ENCODE measurements around the gene CDC42BPA. TPM values are rescaled to one million over a fixed set of nuclear protein-coding genes. Genes with fewer than 3 reads are reported as not detected.
"Not testable (repeated sequence)": the region's sequence is repeated elsewhere in the genome, so short reads cannot be mapped to it uniquely, and the experiment has no call there.

Gene CDC42BPA
- polyA plus RNA-seq, 6 donors from 2014 or later = 0.03 to 0.74 (median 0.48) TPM; not detected in 2

- peaks cover 5 to 23% (median 16%) of the 10 kb centered on the region in 3 donors for H3K27me3 Mint-ChIP-seq
- no peaks in the 10 kb centered on the region for H3K9me3 Mint-ChIP-seq
- peak overlapping the region in 1 of 8 donors; percentile 21 for H3K4me3 Mint-ChIP-seq
- no peak for DNase-seq
- H3K36me3 Mint-ChIP-seq = no peaks in the 10 kb centered on the region
- no peak overlapping the region for H3K27ac Mint-ChIP-seq
- no peaks in the 10 kb centered on the region for H3K4me1 Mint-ChIP-seq
- ATAC-seq (ENCODE audit: low read depth in 2 of 2) = no peak
These were observed 33.2 kb upstream of the CDC42BPA start for GRCh38 chr1:227351443-227351842.

- H3K27ac Mint-ChIP-seq = peak overlapping the region in 1 of 6 donors; percentile 5
- H3K27me3 Mint-ChIP-seq = peaks cover 5 to 23% (median 7%) of the 10 kb centered on the region in 3 donors
- no peaks in the 10 kb centered on the region for H3K9me3 Mint-ChIP-seq
- H3K4me3 Mint-ChIP-seq = no peak overlapping the region
- DNase-seq (no peak), ATAC-seq (ENCODE audit: low read depth in 2 of 2) (no peak)
- H3K4me1 Mint-ChIP-seq = no peaks in the 10 kb centered on the region
- H3K36me3 Mint-ChIP-seq = no peaks in the 10 kb centered on the region
These were observed 31.7 kb upstream of the CDC42BPA start for GRCh38 chr1:227349967-227350366.

- Mint-ChIP-seq H3K36me3 (no peaks in the 10 kb centered on the region), H3K4me3 (no peak overlapping the region), H3K27me3 (no peaks in the 10 kb centered on the region), H3K27ac (no peak overlapping the region), H3K9me3 (peaks cover 0 to 13% (median 3%) of the 10 kb centered on the region in 7 donors), H3K4me1 (no peaks in the 10 kb centered on the region)
- ATAC-seq (ENCODE audit: low read depth in 2 of 2) (no peak), DNase-seq (no peak)
These were observed 25.6 kb upstream of the CDC42BPA start for GRCh38 chr1:227343727-227344551.

GRCh38 chr1:227343206-227343605 lies 24.9 kb upstream of the CDC42BPA start:
- ATAC-seq (ENCODE audit: low read depth in 2 of 2) = no peak
- Mint-ChIP-seq H3K4me3 (no peak overlapping the region), H3K27ac (no peak overlapping the region), H3K27me3 (no peaks in the 10 kb centered on the region), H3K36me3 (no peaks in the 10 kb centered on the region), H3K4me1 (no peaks in the 10 kb centered on the region), H3K9me3 (peaks cover 0 to 13% (median 3%) of the 10 kb centered on the region in 7 donors)
- DNase-seq = no peak

GRCh38 chr1:227342075-227342829 lies 24.0 kb upstream of the CDC42BPA start:
- DNase-seq (no peak), ATAC-seq (ENCODE audit: low read depth in 2 of 2) (no peak)
- no peaks in the 10 kb centered on the region for H3K36me3 Mint-ChIP-seq
- H3K4me3 Mint-ChIP-seq = no peak overlapping the region
- no peak overlapping the region for H3K27ac Mint-ChIP-seq
- H3K4me1 Mint-ChIP-seq = no peaks in the 10 kb centered on the region
- peaks cover 0 to 6% (median 0%) of the 10 kb centered on the region in 3 donors for H3K27me3 Mint-ChIP-seq
- H3K9me3 Mint-ChIP-seq = peaks cover 0 to 13% (median 3%) of the 10 kb centered on the region in 7 donors

- not testable (repeated sequence) for H3K4me1 Mint-ChIP-seq
These were observed 17.8 kb upstream of the CDC42BPA start for GRCh38 chr1:227336136-227336535.

GRCh38 chr1:227335242-227336020 lies 17.1 kb upstream of the CDC42BPA start:
- Mint-ChIP-seq H3K9me3 (peaks cover 0 to 13% (median 4%) of the 10 kb centered on the region in 7 donors), H3K36me3 (no peaks in the 10 kb centered on the region), H3K4me1 (peaks cover 0 to 5% (median 4%) of the 10 kb centered on the region in 3 donors), H3K4me3 (peak overlapping the region in 1 of 8 donors; percentile 70), H3K27ac (no peak overlapping the region), H3K27me3 (peaks cover 4 to 11% (median 8%) of the 10 kb centered on the region in 3 donors)
- ATAC-seq (ENCODE audit: low read depth in 2 of 2) (no peak), DNase-seq (no peak)

More at GRCh38 chr1:227336136-227336535, 17.8 kb upstream of the CDC42BPA start:
- DNase-seq; ATAC-seq (ENCODE audit: low read depth in 2 of 2); H3K36me3 Mint-ChIP-seq; H3K4me3 Mint-ChIP-seq; H3K27ac Mint-ChIP-seq: not testable (repeated sequence)
- Mint-ChIP-seq H3K27me3 (peaks cover 4 to 11% (median 8%) of the 10 kb centered on the region in 3 donors), H3K9me3 (peaks cover 0 to 13% (median 4%) of the 10 kb centered on the region in 7 donors)

- H3K27me3 Mint-ChIP-seq = peaks cover 4 to 17% (median 8%) of the 10 kb centered on the region in 3 donors
- H3K4me3 Mint-ChIP-seq = peak overlapping the region in 1 of 8 donors; percentile 18
- H3K36me3 Mint-ChIP-seq = no peaks in the 10 kb centered on the region
- no peak overlapping the region for H3K27ac Mint-ChIP-seq
- DNase-seq (no peak), ATAC-seq (ENCODE audit: low read depth in 2 of 2) (no peak)
- peaks cover 0 to 10% (median 7%) of the 10 kb centered on the region in 3 donors for H3K4me1 Mint-ChIP-seq
- H3K9me3 Mint-ChIP-seq = peaks cover 0 to 13% (median 3%) of the 10 kb centered on the region in 7 donors
These were observed 15.1 kb upstream of the CDC42BPA start for GRCh38 chr1:227333423-227333822.

GRCh38 chr1:227330279-227331076 lies 12.2 kb upstream of the CDC42BPA start:
- Mint-ChIP-seq H3K36me3 (no peaks in the 10 kb centered on the region), H3K9me3 (peaks cover 0 to 13% (median 2%) of the 10 kb centered on the region in 7 donors), H3K4me1 (peaks cover 0 to 10% (median 7%) of the 10 kb centered on the region in 3 donors), H3K27ac (no peak overlapping the region), H3K27me3 (peaks cover 0 to 11% (median 0%) of the 10 kb centered on the region in 3 donors), H3K4me3 (no peak overlapping the region)
- ATAC-seq (ENCODE audit: low read depth in 2 of 2) (no peak), DNase-seq (no peak)

- Mint-ChIP-seq H3K4me3 (no peak overlapping the region), H3K4me1 (peaks cover 0 to 10% (median 7%) of the 10 kb centered on the region in 3 donors), H3K27ac (no peak overlapping the region), H3K36me3 (peaks cover 0 to 6% of the 10 kb centered on the region in 2 donors), H3K27me3 (peaks cover 8 to 16% (median 10%) of the 10 kb centered on the region in 3 donors), H3K9me3 (peaks cover 1 to 8% (median 2%) of the 10 kb centered on the region in 7 donors)
- ATAC-seq (ENCODE audit: low read depth in 2 of 2) (no peak), DNase-seq (no peak)
These were observed 10.2 kb upstream of the CDC42BPA start for GRCh38 chr1:227328405-227329019.

- H3K27ac Mint-ChIP-seq = no peak overlapping the region
- DNase-seq = no peak
- H3K4me3 Mint-ChIP-seq = no peak overlapping the region
- H3K36me3 Mint-ChIP-seq = peaks cover 4 to 6% of the 10 kb centered on the region in 2 donors
- no peak for ATAC-seq (ENCODE audit: low read depth in 2 of 2)
- peaks cover 0 to 5% (median 2%) of the 10 kb centered on the region in 7 donors for H3K9me3 Mint-ChIP-seq
- H3K27me3 Mint-ChIP-seq = peaks cover 26 to 43% (median 35%) of the 10 kb centered on the region in 3 donors
- peaks cover 0 to 2% (median under 1%) of the 10 kb centered on the region in 3 donors for H3K4me1 Mint-ChIP-seq
These were observed 6.9 kb upstream of the CDC42BPA start for GRCh38 chr1:227325156-227325555.

- ATAC-seq (ENCODE audit: low read depth in 2 of 2) = no peak
These were observed 5.6 kb upstream of the CDC42BPA start for GRCh38 chr1:227323967-227324268.

More at GRCh38 chr1:227323967-227324268, 5.6 kb upstream of the CDC42BPA start:
- peaks cover 33 to 48% (median 40%) of the 10 kb centered on the region in 3 donors for H3K27me3 Mint-ChIP-seq
- H3K9me3 Mint-ChIP-seq = peaks cover 0 to 5% (median 2%) of the 10 kb centered on the region in 7 donors
- no peak for DNase-seq
- H3K4me1 Mint-ChIP-seq = peaks cover 0 to 2% (median 2%) of the 10 kb centered on the region in 3 donors
- no peak overlapping the region for H3K4me3 Mint-ChIP-seq
- H3K27ac Mint-ChIP-seq = no peak overlapping the region
- peaks cover 4 to 6% of the 10 kb centered on the region in 2 donors for H3K36me3 Mint-ChIP-seq

Data from naive B cell (primary cell).